HG02840 (cell line): ENCODE data around the gene ELK3.

ENCODE experiments used
- ATAC-seq: cut with Tn5 transposase; IDR thresholded peaks from one replicate; pipeline ENCODE4 v1.9.1; 2021; ENCODE audit warnings: mild to moderate bottlenecking, moderate library complexity, moderate number of reproducible peaks; ENCODE audit not compliant: unreplicated experiment, low FRiP score

Gene ELK3

DNA sequence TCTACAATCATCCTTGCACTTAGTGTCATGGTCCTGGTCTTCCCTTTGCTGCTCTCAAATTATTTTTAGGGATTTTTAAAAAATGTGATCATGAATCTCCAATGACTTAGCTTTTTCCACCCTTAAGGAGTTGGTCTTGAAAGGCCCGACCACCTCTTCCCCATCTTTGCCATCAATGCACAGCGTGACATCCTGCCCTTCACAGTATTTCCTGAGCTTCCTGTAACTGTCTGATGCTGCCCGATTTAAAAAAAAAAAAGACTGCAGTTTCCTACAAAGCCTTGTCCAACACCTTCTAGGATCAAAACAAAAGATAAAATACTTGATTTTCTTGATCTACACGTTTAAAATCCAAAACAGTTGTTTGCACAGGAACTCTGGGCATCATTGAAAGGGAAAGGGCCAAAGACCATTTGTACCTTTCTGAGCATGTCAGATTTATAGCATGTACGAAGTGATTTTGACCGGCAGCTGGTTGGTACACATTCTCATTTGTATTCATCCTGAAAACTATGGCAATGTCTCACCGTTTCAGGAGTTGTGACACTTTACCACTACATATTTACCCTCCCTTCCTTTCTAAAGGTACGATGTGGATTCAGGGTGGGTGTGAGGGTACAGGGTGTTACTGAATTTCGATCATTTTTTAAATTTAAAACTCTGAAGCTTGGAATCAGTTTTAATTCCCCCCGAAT, 7.4 kb upstream of the ELK3 start:
- no peak for ATAC-seq

DNA sequence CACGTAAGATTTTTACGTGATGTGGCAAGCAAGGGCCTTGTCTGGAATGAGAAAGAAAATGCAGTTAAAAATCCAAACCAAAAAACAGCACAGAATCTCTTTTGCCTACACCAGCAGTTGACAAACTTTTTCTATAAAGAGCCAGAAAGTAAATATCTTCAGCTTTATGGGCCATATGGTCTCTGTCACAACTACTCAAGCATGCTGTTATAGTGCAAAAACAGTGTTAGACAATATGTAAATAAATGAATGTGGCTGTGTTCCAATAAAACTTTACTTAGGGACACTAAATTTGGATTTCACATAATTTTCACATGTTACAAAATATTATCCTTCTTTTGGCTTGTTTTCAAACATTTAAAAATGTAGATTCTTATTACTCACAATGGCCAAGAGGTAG, 6.2 kb upstream of the ELK3 start:
- ATAC-seq: no peak

- ATAC-seq: no peak
These were observed 4.4 kb upstream of the ELK3 start for GRCh38 chr12:96189781-96190180.

DNA sequence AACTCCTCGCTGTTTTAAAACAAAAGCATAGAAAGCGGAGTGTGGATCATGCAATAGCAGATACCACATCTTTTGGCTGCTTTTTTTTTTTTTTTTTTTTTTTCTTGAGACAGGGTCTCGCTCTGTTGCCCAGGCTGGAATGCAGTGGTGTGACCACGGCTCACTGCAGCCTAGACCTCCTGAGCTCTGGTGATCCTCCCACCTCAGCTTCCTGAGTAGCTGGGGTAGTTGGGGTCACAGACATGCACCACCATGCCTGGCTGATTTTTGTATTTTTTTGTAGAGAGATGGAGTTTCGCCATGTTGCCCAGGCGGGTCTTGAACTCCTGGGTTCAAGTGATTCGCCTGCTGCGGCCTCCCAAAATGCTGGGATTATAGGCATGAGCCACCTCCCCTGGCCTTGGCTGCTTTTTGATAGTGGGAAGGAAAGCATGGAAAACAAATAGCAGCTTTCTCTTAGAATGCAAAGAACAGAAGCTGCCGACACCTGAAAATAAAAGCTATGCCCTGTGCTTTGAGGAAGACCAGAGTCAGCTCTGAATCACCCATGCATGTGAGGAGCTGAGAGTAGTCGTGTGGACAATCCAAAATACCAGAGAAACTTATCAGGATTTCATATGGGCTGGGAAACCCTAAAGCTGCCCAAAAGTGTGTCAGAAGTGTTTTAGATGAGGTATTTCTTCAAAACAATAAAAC, 3.6 kb upstream of the ELK3 start:
- no peak for ATAC-seq

- no peak for ATAC-seq
These were observed 1.1 kb upstream of the ELK3 start for GRCh38 chr12:96192926-96193573.

- ATAC-seq: no peak
These were observed 358 bp downstream of the ELK3 start for GRCh38 chr12:96194576-96194889.

DNA sequence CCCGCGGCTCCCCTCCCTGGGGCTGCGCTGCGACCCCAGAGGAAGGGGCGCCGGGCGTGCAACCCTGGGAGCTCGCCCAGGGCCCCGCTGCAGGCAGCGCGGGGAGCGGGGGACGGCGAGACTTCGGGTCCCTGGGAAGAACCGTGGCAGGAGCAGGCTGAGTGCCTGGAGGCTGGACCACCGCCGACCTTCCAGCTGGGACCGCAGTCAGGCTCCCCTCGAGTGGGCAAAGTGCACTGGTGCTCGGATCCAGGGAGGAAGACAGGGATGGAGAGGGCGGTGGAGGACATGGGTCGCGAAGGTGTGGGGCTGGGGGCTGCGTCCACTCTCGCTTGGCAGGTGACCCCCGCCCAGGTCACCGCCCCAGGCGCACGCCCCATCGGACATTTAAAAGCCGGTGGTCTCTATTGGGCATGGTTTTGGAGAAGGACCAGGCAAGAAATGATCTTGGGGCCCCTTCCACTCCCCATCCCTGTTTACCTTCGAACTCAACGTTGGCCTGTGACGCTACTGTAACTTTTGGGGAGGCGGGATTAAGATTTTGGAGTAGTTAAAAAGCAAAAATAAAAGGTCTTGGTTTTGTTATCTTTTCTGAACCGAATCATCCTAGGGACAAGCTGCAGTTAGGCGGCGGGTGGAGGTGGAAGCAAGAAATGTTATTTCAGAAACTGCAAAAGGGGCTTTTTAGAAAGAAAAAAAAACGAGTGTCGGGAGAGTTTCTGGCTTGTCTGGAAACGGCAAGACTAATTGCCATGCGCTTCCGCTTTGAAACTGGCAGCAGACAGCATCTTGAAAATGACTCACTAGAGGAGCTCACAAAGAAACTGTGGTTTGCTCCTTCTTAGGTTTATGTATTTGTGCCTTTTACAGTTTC, 1.0 kb downstream of the ELK3 start:
- peak; percentile 75 for ATAC-seq

- ATAC-seq: no peak
These were observed 1.8 kb downstream of the ELK3 start for GRCh38 chr12:96195845-96196451.

DNA sequence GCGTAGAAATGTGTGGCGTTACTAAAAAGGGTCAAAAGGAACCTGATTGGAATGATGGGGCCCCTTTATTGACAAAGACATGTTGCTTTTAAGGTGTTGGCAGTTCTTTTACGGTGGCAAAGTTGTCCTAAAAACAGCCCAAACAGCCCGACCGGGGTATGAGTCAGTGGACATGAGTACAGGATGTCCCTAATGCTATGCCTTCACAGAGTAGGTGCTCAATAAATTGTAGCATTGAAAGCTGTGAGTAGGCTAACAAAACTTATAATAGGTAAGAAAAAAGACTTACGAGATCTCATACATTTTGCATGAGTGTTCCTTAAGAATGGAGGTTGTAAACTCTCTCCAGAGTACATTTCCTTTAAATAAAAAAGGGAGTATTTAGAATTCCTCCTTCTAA, 2.6 kb downstream of the ELK3 start:
- no peak for ATAC-seq

DNA sequence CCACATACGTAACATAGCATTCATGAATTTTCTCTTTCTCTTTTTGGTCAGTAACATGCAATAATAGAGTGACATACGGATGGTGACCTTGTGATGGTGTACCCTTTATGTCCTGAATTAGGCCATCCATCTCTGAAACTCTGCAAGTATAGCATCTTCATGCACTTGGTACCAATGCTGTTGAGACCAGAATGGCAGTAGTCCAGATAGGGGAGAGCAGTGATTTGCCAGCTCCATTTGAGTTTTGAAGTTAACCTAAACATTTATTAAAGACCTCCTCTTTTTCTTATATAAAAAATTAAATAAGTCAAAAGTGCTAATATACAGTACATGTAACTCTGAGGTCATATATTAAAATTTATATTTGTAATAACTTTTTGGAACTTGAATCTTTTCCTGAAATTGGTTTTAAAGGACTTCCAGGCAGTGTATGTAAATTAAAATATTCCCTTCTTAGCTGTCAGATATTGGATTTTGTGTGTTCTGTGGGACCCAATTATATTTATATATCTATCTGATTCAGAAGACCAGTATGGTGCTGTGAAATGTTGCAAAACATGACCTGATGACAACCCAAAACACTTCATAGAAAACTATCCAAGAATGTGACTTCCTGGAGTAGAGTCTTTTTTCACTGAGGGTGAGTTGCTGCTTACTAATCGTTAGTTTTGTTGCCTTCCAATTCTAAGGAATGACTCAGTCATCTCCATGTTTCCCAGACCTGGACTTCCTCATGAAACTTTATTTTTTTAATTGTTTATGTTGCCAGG, 3.5 kb downstream of the ELK3 start:
- no peak for ATAC-seq

DNA sequence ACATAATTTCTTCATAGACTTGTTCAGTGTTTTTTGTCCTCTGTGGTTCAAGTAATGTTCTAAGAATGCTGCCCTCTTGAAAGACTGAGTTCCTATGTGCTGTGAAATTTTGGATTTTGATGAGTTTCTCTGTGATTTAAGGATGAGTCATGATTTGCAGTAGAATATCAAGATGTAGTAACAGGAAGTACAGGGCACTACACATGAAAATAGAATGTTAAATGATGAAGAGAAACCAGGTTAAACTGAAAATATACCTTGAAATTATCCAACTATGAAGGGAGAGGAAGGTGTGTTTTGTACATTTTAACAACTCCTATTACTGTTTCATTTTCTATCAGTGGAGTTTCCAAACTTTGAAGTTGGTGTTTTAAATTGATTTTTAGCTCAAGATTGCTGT, 4.8 kb downstream of the ELK3 start:
- no peak for ATAC-seq

GRCh38 chr12:96199464-96199863, 5.3 kb downstream of the ELK3 start:
- no peak for ATAC-seq

GRCh38 chr12:96201272-96202227, 7.4 kb downstream of the ELK3 start:
- no peak for ATAC-seq

DNA sequence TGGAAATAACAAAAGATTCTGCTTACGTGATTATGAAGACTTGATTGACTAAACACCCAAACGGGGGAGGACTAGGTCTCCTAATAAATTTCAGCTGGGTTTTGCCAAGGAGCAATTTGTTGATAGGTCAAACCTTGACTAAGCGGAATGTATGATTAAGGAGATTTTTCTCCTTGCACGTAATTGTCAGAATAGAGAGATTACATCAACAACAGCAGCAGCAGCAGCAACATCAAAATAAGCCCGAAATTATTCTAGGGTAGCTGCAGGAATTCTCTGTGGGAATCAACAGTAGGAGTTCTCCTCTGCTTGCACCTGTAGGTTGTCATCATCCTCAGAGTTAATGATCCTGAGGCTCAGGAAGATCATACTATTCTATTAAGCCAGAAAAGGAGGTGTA, 10.2 kb downstream of the ELK3 start:
- no peak for ATAC-seq

DNA sequence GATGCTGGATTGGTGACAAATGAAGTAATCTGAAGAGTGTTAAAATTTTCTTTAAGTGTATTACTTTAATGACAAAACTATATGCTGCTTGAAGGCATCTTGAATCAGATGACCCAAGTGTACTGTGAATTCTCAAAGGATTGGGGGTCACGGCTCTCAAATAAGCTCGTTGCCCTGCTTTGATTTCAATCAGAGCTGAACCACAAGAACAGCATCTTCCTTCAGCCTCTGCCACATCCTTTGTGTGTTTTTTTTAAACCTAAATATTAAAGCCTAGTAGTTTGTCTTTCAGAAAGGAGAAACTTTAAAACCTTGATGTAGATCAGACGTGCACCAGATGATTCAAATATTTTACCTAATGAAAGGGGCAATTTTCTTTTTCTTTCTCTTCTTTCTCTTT, 11.7 kb downstream of the ELK3 start:
- ATAC-seq: no peak

GRCh38 chr12:96206936-96207662, 12.9 kb downstream of the ELK3 start:
- ATAC-seq: no peak

DNA sequence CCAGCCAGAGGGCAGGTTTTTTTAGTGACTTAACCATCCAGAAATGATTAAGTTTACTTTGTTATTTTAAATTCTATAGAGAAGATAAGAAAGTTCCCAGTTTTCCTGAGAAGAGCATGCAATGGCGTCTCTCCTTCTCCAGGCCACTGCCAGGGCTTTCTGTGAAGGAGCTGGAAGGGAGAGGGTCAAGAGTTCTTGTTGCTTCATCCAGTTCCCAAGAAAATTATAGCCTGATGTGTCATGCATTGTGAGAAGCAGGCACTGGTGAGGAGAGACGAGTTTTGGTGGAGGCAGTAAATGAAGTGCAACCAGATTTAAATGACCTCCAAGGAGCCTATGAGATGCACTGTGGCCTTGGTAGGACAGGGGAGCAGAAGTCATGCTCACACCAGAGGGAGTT, 14.2 kb downstream of the ELK3 start:
- ATAC-seq: no peak
